Stimulated activated effector memory CD8-positive, alpha-beta T cell treated with anti-CD3 and anti-CD28 coated beads, Interleukin-12 subunit alpha, Interleukin-12 subunit beta, amount 100 ng/mL, for 72 hours (primary cell): ENCODE results near the gene PRDM12.

ENCODE experiments used
- ATAC-seq: fragments of 150-1000 bp; cut with Tn5 transposase; 2 replicates; pipeline ENCODE4 v1.10.0; 2021
- DNase-seq, 2 donors: peaks; one replicate each; pipeline ENCODE4 v3.0.0; 2021 to 2022; ENCODE audit warnings: low spot score in 2 of 2
- H3K27ac Mint-ChIP-seq: one replicate; pipeline ENCODE4 v1.8.0; 2022; ENCODE audit warnings: mild to moderate bottlenecking, mixed read lengths
- H3K36me3 Mint-ChIP-seq: one replicate; pipeline ENCODE4 v1.8.0; 2022; ENCODE audit warnings: mild to moderate bottlenecking, mixed read lengths
- H3K4me1 Mint-ChIP-seq: one replicate; pipeline ENCODE4 v1.8.0; 2022; ENCODE audit warnings: mixed read lengths
- H3K4me3 Mint-ChIP-seq: one replicate; pipeline ENCODE4 v1.8.0; 2022; ENCODE audit warnings: mild to moderate bottlenecking, mixed read lengths
- H3K9me3 Mint-ChIP-seq: one replicate; pipeline ENCODE4 v1.8.0; 2022; ENCODE audit warnings: mixed read lengths

The PRDM12 gene

DNA sequence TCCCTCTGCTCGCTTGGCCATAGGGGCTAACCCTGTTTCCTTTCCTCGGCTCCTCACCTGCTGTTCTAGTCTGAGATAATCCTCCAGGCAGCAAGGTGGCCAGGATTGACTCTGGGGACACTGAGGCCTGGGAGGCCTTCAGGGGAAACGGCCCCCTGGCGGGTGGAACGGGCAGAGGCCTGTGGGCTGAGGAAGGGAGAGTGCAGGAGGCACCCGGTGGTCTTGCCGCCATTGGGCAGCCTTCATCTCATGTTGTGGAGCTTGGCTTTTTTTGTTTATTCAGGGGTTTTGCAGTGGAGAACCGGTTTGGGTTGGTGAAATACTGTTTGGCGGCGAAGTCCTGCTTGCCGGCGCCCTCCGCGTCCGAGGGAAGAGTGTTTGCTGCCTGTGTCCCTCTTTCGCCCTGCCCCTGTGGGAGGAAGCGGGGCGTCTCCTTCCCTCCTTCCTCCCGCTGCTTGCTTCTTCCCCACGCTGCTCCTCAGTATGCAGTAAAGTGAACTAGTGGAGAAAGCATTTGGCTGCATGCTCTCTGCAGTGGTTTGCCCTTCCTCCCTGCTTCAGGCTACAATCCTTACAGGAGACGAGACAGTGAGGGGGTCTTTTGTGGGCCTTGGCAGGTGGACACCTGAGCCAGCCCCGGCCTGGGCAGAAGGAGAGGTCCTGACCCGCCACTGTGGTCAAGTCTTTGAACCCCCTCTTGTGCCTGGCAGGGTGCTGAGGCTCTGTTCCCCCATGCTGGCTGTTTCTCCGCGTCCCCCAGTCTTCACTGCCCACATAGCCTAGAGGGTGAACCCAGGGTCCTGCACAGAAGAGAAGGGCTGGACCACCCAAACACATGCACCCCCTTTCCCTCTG lies 30.8 kb upstream of the PRDM12 start:
- Mint-ChIP-seq H3K4me3 (no peak overlapping the region), H3K36me3 (peaks cover 65% of the 10 kb centered on the region), H3K27ac (no peak overlapping the region), H3K4me1 (no peaks in the 10 kb centered on the region), H3K9me3 (no peaks in the 10 kb centered on the region)
- ATAC-seq (no peak), DNase-seq (no peak)

DNA sequence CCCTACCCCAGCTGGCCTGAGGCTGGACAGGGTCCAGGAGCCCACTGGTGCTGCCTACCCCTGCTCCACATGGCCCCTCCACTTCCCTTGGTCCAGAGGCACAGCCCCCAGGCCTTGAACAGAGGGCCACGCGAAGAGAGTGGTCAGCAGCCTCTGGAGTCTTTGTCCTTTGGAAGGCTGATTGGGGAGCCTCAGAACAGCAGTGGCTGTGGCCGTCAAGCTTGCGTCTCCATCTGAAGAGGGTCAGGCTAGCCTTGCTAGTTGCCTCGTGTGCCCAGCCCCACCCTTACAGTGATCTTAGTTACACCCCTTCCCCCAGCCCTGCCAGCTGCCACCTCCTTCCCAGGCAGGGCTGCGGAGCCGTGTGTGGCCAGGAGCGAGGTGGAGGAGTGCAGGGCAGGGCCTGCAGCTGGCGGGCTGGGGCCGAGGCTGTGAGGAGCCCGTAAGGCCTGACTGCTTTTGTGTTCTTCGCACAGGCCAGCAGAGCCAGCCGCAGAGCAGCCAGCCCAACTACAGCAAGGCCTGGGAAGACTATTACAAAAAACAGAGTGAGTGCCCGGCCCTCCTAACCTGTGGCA lies 30.1 kb upstream of the PRDM12 start:
- peaks cover 5% of the 10 kb centered on the region for H3K4me1 Mint-ChIP-seq
- DNase-seq, result no peak
- H3K9me3 Mint-ChIP-seq, result no peaks in the 10 kb centered on the region
- no peak for ATAC-seq
- peaks cover 65% of the 10 kb centered on the region for H3K36me3 Mint-ChIP-seq
- no peak overlapping the region for H3K4me3 Mint-ChIP-seq
- H3K27ac Mint-ChIP-seq, result no peak overlapping the region

DNA sequence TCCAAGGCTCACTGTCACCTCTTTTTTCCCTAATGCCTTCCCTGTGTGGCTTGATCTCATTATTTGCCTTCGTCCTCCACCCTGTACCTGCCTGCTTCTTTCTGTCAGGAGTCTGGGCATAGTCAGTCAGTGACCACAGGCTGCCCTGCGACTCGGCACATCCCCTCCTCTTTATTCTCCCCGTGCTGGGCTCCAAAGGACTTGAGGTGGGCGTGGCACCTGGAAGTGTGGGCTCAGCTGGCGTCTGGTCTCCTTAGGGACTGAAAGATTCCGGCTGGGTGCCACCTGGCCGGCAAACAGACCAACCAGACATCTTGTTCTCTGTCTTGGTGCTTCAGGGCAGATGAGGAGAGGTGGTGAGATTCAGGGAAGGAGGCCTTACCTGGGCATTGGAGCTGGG lies 29.6 kb upstream of the PRDM12 start:
- peaks cover 7% of the 10 kb centered on the region for H3K4me1 Mint-ChIP-seq
- peaks cover 60% of the 10 kb centered on the region for H3K36me3 Mint-ChIP-seq
- no peaks in the 10 kb centered on the region for H3K9me3 Mint-ChIP-seq

GRCh38 chr9:130635306-130635705 lies 29.1 kb upstream of the PRDM12 start:
- no peak overlapping the region for H3K27ac Mint-ChIP-seq
- DNase-seq, result no peak
- no peak overlapping the region for H3K4me3 Mint-ChIP-seq
- no peaks in the 10 kb centered on the region for H3K9me3 Mint-ChIP-seq
- H3K36me3 Mint-ChIP-seq, result peaks cover 58% of the 10 kb centered on the region
- no peak for ATAC-seq
- H3K4me1 Mint-ChIP-seq, result peaks cover 7% of the 10 kb centered on the region

More for the DNA sequence above, 29.6 kb upstream of the PRDM12 start:
- ATAC-seq (no peak), DNase-seq (no peak)
- no peak overlapping the region for H3K4me3 Mint-ChIP-seq
- no peak overlapping the region for H3K27ac Mint-ChIP-seq

- Mint-ChIP-seq H3K4me3 (no peak overlapping the region), H3K4me1 (peaks cover 7% of the 10 kb centered on the region), H3K36me3 (peaks cover 54% of the 10 kb centered on the region), H3K27ac (no peak overlapping the region), H3K9me3 (no peaks in the 10 kb centered on the region)
- DNase-seq (no peak), ATAC-seq (no peak)
Measured at GRCh38 chr9:130635721-130636647, 28.4 kb upstream of the PRDM12 start.

DNA sequence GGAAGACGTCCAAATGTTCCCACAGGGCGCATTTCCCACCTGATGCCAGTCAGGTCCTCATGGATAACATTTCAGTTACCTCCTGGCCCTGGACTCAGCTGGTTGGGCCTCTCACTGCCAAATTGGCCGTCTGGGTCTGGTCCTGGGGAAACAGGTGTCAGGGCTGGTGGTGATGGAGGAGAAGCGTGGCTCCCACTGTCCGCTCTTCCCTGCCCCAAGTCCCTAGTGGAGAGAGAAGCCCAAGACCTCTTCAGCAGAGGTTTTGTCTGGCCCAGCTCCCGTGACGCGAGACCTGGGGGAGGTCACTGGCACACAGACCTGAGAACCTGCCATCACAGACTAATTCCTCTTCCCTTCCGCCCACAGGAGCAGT lies 27.8 kb upstream of the PRDM12 start:
- peaks cover 7% of the 10 kb centered on the region for H3K4me1 Mint-ChIP-seq
- peaks cover 47% of the 10 kb centered on the region for H3K36me3 Mint-ChIP-seq
- H3K27ac Mint-ChIP-seq, result no peak overlapping the region
- no peak overlapping the region for H3K4me3 Mint-ChIP-seq
- DNase-seq, result no peak
- no peak for ATAC-seq
- no peaks in the 10 kb centered on the region for H3K9me3 Mint-ChIP-seq

- no peak for DNase-seq
- no peak overlapping the region for H3K27ac Mint-ChIP-seq
- H3K4me3 Mint-ChIP-seq, result no peak overlapping the region
- no peaks in the 10 kb centered on the region for H3K9me3 Mint-ChIP-seq
- peaks cover 7% of the 10 kb centered on the region for H3K4me1 Mint-ChIP-seq
- peaks cover 33% of the 10 kb centered on the region for H3K36me3 Mint-ChIP-seq
- ATAC-seq, result no peak
Measured at GRCh38 chr9:130638284-130639123, 25.9 kb upstream of the PRDM12 start.

- no peaks in the 10 kb centered on the region for H3K9me3 Mint-ChIP-seq
- ATAC-seq, result no peak
- H3K27ac Mint-ChIP-seq, result no peak overlapping the region
- H3K36me3 Mint-ChIP-seq, result peaks cover 33% of the 10 kb centered on the region
- H3K4me3 Mint-ChIP-seq, result no peak overlapping the region
- H3K4me1 Mint-ChIP-seq, result peaks cover 7% of the 10 kb centered on the region
- DNase-seq, result no peak
Measured at GRCh38 chr9:130639124-130639765, 25.1 kb upstream of the PRDM12 start.

- DNase-seq, result no peak
- Mint-ChIP-seq H3K4me3 (no peak overlapping the region), H3K4me1 (peaks cover 7% of the 10 kb centered on the region), H3K9me3 (no peaks in the 10 kb centered on the region), H3K27ac (no peak overlapping the region), H3K36me3 (peaks cover 27% of the 10 kb centered on the region)
- ATAC-seq, result no peak
Measured at GRCh38 chr9:130639866-130640555, 24.4 kb upstream of the PRDM12 start.

- Mint-ChIP-seq H3K4me3 (no peak overlapping the region), H3K9me3 (no peaks in the 10 kb centered on the region), H3K36me3 (peaks cover 25% of the 10 kb centered on the region), H3K4me1 (peaks cover 7% of the 10 kb centered on the region), H3K27ac (no peak overlapping the region)
- no peak for DNase-seq
- ATAC-seq, result peak; percentile 39
Measured at GRCh38 chr9:130640681-130641080, 23.7 kb upstream of the PRDM12 start.

DNA sequence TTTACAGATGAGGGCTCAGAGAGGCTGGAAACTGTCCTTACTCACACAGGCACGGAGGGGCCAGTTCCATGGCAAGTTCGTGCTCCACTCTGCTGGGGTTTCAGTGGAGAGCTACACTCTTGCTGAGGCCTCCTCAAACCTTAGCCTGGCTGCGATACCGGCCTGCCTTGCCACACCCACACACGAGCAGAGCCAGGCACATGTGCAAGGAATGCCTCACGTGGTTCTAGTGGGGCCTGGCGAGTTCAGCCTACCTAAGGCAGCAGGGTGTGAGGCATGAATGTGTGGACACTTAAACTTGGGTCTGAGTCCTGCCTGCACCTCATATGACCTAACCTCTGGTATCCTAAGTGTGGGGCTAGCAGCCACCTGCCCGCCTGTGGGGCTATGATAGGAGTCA lies 21.5 kb upstream of the PRDM12 start:
- no peak for ATAC-seq
- H3K27ac Mint-ChIP-seq, result no peak overlapping the region
- no peak overlapping the region for H3K4me3 Mint-ChIP-seq

DNA sequence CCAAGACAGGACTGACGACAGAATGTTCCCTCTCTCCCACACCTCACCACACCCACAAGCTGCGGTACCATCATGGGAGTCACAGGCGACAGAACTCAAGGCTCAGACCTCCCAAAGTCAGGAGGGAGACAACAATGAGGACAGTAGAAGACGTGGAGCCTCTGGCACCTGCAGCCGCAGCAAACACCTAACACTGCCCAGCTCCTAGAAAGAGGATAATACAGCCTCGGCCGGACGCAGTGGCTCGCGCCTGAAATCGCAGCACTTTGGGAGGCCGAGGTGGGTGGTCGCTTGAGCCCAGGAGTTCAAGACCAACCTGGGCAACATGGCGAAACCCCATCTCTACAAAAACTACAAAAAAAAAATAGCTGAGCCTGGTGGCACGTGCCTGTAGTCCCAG lies 13.2 kb upstream of the PRDM12 start:
- Mint-ChIP-seq H3K27ac (no peak overlapping the region), H3K4me3 (no peak overlapping the region), H3K9me3 (peaks cover 3% of the 10 kb centered on the region), H3K36me3 (no peaks in the 10 kb centered on the region), H3K4me1 (no peaks in the 10 kb centered on the region)
- ATAC-seq (no peak), DNase-seq (no peak)

More for the DNA sequence above, 21.5 kb upstream of the PRDM12 start:
- Mint-ChIP-seq H3K4me1 (peaks cover 7% of the 10 kb centered on the region), H3K9me3 (peaks cover 6% of the 10 kb centered on the region), H3K36me3 (peaks cover 10% of the 10 kb centered on the region)
- no peak for DNase-seq

GRCh38 chr9:130651752-130652151 lies 12.6 kb upstream of the PRDM12 start:
- H3K4me3 Mint-ChIP-seq, result no peak overlapping the region
- ATAC-seq (no peak), DNase-seq (no peak)
- H3K9me3 Mint-ChIP-seq, result no peaks in the 10 kb centered on the region
- H3K36me3 Mint-ChIP-seq, result no peaks in the 10 kb centered on the region
- no peak overlapping the region for H3K27ac Mint-ChIP-seq
- H3K4me1 Mint-ChIP-seq, result no peaks in the 10 kb centered on the region

GRCh38 chr9:130654879-130655278 lies 9.5 kb upstream of the PRDM12 start:
- no peak for DNase-seq
- Mint-ChIP-seq H3K36me3 (peaks cover 5% of the 10 kb centered on the region), H3K9me3 (no peaks in the 10 kb centered on the region), H3K4me3 (no peak overlapping the region), H3K4me1 (no peaks in the 10 kb centered on the region), H3K27ac (no peak overlapping the region)
- no peak for ATAC-seq
